ENCODE measurements around the gene ADAMTS19. TPM values are rescaled to one million over a fixed set of nuclear protein-coding genes. Genes with fewer than 3 reads are reported as not detected.

ADAMTS19 gene
- total and polyA plus RNA-seq, 2 of the 8 experiments (the other 6 are each of a cell fraction or from before 2014, with no cell fraction given), result 17.3 to 28.8 TPM

DNA sequence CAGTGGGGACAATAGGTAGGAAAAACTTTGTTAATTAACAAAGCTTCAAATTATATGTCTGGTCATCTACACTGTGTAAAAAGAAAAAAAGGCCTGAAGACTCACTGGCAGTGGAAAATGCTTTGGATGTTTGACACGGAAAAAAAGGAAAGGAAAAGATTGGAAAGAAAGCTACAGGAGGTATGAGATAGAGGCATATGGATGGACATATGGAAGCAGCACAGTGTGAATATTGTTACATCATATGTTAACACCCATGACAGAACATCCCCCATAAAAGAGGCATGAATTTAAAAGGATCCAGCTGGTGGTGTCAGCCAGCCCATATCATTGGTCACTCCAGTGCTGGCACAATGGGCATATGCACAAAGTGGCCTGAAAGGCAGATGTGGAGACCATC lies 19.0 kb upstream of the ADAMTS19 start:
- DNase-seq (ENCODE audit: low read depth in 1 of 2, low spot score in 2 of 2) (no peak), FAIRE-seq (no peak)
- Histone ChIP-seq H3K79me1 (ENCODE audit: low read depth, low read length) (no peaks in the 10 kb centered on the region), H3K23ac (ENCODE audit: insufficient read length) (no peak overlapping the region), H4K5ac (ENCODE audit: insufficient read length, low read depth, low read length) (no peak overlapping the region), H4K20me1 (replicated peaks in 1 of 2; ENCODE audit: control insufficient read depth in 1 of 2, insufficient read depth in 2 of 2, low read length in 2 of 2) (no peaks in the 10 kb centered on the region), H3K79me2 (ENCODE audit: control insufficient read depth in 1 of 2, insufficient read depth in 2 of 2, low read length in 2 of 2) (no peaks in the 10 kb centered on the region), H2AK5ac (ENCODE audit: low read depth, low read length) (no peak overlapping the region), H3K9me3 (ENCODE audit: insufficient read depth in 2 of 2, low read depth in 1 of 2, low read length in 1 of 2) (no peaks in the 10 kb centered on the region), H3K9ac (replicated peaks in 1 of 4; ENCODE audit: extremely low read depth in 1 of 4, low read depth in 3 of 4, low read length in 3 of 4) (no peak overlapping the region), H2AFZ (ENCODE audit: low read length) (no peak overlapping the region), H3K18ac (ENCODE audit: extremely low read depth, low read length) (no peak overlapping the region), H3K4ac (replicated peaks; ENCODE audit: insufficient read length, low read depth, low read length) (no peak overlapping the region), H3K14ac (ENCODE audit: insufficient read length) (no peak overlapping the region), H2BK12ac (ENCODE audit: low read depth, low read length) (no peak overlapping the region), H4K8ac (ENCODE audit: extremely low read depth, insufficient read depth, low read length) (no peak overlapping the region), H3K27ac (ENCODE audit: low read depth, low read length) (no peak overlapping the region), H4K91ac (replicated peaks; ENCODE audit: insufficient read length, low read length) (no peak overlapping the region), H2BK20ac (ENCODE audit: low read length) (no peak overlapping the region), H3K27me3 (replicated peaks in 1 of 4; ENCODE audit: control insufficient read depth in 3 of 4, extremely low read depth in 1 of 4, insufficient read depth in 3 of 4, low read length in 3 of 4) (no peaks in the 10 kb centered on the region), H2BK15ac (ENCODE audit: low read length) (no peak overlapping the region), H2BK120ac (replicated peaks; ENCODE audit: low read depth, low read length) (no peak overlapping the region), H3K4me3 (ENCODE audit: extremely low read depth in 1 of 4, insufficient read depth in 2 of 4, low read depth in 3 of 4, low read length in 4 of 4) (no peak overlapping the region), H3K23me2 (ENCODE audit: low read depth, low read length) (no peaks in the 10 kb centered on the region), H3K4me1 (replicated peaks in 1 of 4; ENCODE audit: control insufficient read depth in 3 of 4, insufficient read depth in 4 of 4, low read length in 3 of 4) (peaks cover 0 to 3% (median 0%) of the 10 kb centered on the region in 4 experiments; a peak in 1 of 7 replicates), H3K56ac (replicated peaks; ENCODE audit: insufficient read length, low read depth, low read length) (no peak overlapping the region), H3K4me2 (ENCODE audit: insufficient read depth in 1 of 2, low read depth in 2 of 2, low read length in 2 of 2) (no peak overlapping the region), H3K36me3 (ENCODE audit: control insufficient read depth in 2 of 4, insufficient read depth in 4 of 4, low read length in 3 of 4) (no peaks in the 10 kb centered on the region), H2BK5ac (ENCODE audit: low read depth, low read length) (no peak overlapping the region)
- ChIA-PET POLR2A (ENCODE audit: partially characterized antibody) (interaction anchor here (2.2 kb wide), 1 partner anchor 20 kb away, joined by 7 read pairs; no protein-coding TSS in a partner anchor), CTCF (ENCODE audit: partially characterized antibody) (interaction anchor here (1.1 to 1.5 kb wide), 3 partner anchors 17 to 20 kb away, joined by 3 to 4 read pairs (median 4); no protein-coding TSS in a partner anchor)
- WGBS, 2 experiments (ENCODE audit: extremely low coverage in 1 of 2, insufficient coverage in 1 of 2, insufficient read length in 1 of 2, insufficient replicate concordance in 2 of 2, low coverage in 1 of 2, low lambda C conversion rate in 2 of 2, missing lambda C conversion rate in 1 of 2), result 100% methylated on average over 1 of the region's 1 CpG; no CpG with 5 or more reads in 1 of the 2 experiments
- TF ChIP-seq, protein P1, sequence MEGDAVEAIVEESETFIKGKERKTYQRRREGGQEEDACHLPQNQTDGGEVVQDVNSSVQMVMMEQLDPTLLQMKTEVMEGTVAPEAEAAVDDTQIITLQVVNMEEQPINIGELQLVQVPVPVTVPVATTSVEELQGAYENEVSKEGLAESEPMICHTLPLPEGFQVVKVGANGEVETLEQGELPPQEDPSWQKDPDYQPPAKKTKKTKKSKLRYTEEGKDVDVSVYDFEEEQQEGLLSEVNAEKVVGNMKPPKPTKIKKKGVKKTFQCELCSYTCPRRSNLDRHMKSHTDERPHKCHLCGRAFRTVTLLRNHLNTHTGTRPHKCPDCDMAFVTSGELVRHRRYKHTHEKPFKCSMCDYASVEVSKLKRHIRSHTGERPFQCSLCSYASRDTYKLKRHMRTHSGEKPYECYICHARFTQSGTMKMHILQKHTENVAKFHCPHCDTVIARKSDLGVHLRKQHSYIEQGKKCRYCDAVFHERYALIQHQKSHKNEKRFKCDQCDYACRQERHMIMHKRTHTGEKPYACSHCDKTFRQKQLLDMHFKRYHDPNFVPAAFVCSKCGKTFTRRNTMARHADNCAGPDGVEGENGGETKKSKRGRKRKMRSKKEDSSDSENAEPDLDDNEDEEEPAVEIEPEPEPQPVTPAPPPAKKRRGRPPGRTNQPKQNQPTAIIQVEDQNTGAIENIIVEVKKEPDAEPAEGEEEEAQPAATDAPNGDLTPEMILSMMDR (IDR thresholded peaks at IDR 0.05; ENCODE audit: control extremely low read depth in 1 of 3, insufficient read depth in 1 of 3, low read depth in 1 of 3, low read length in 3 of 3), result no peak
- TF ChIP-seq TAF1 (IDR thresholded peaks at IDR 0.05; ENCODE audit: low read depth, low read length) (no peak), POLR2AphosphoS5 (IDR thresholded peaks at IDR 0.05; ENCODE audit: low read depth, low read length) (no peak), BRCA1 (IDR thresholded peaks at IDR 0.05; ENCODE audit: low read depth, low read length) (no peak), EP300 (IDR thresholded peaks at IDR 0.05; ENCODE audit: borderline replicate concordance in 1 of 2, low read depth in 2 of 2, low read length in 2 of 2) (no peak), CBX5 (IDR thresholded peaks at IDR 0.05; ENCODE audit: low read depth, low read length) (no peak), RXRA (IDR thresholded peaks at IDR 0.05; ENCODE audit: insufficient read depth, low read depth, low read length) (no peak)
- TF ChIP-seq, protein P2, sequence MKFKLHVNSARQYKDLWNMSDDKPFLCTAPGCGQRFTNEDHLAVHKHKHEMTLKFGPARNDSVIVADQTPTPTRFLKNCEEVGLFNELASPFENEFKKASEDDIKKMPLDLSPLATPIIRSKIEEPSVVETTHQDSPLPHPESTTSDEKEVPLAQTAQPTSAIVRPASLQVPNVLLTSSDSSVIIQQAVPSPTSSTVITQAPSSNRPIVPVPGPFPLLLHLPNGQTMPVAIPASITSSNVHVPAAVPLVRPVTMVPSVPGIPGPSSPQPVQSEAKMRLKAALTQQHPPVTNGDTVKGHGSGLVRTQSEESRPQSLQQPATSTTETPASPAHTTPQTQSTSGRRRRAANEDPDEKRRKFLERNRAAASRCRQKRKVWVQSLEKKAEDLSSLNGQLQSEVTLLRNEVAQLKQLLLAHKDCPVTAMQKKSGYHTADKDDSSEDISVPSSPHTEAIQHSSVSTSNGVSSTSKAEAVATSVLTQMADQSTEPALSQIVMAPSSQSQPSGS (IDR thresholded peaks at IDR 0.05; ENCODE audit: low read length), result no peak
